NCI-H748 treated with DMSO at 0.1 percent for 48 hours (cell line): ENCODE measurements around the gene SGPL1.
"Not testable (repeated sequence)": the region's sequence is repeated elsewhere in the genome, so short reads cannot be mapped to it uniquely, and the experiment has no call there.

ENCODE experiments used
- DNase-seq: peaks from one replicate; lab custom pipeline; 2025; lab: John Stamatoyannopoulos, UW

Gene SGPL1

GRCh38 chr10:70815504-70816219, at the start of gene SGPL1:
TSS of gene SGPL1 (plus strand) at chr10:70815948. CDS start at chr10:70816854, 906 bp downstream.
- peak; percentile 63 for DNase-seq

GRCh38 chr10:70768026-70768685, 47.6 kb upstream of the SGPL1 start:
- DNase-seq = not testable (repeated sequence)

GRCh38 chr10:70769121-70769520, 46.6 kb upstream of the SGPL1 start:
- DNase-seq = no peak

- no peak for DNase-seq
These were observed 45.7 kb upstream of the SGPL1 start for GRCh38 chr10:70770001-70770400.

GRCh38 chr10:70770516-70770915, 45.2 kb upstream of the SGPL1 start:
- DNase-seq = not testable (repeated sequence)

GRCh38 chr10:70771311-70772194, 44.2 kb upstream of the SGPL1 start:
- DNase-seq = no peak

GRCh38 chr10:70772627-70773026, 43.1 kb upstream of the SGPL1 start:
- DNase-seq = no peak

- DNase-seq = no peak
These were observed 42.3 kb upstream of the SGPL1 start for GRCh38 chr10:70773461-70773860.

- DNase-seq = no peak
These were observed 41.6 kb upstream of the SGPL1 start for GRCh38 chr10:70773965-70774809.

- no peak for DNase-seq
These were observed 40.7 kb upstream of the SGPL1 start for GRCh38 chr10:70774810-70775678.

GRCh38 chr10:70775679-70776454, 39.9 kb upstream of the SGPL1 start:
- no peak for DNase-seq

GRCh38 chr10:70776455-70777005, 39.2 kb upstream of the SGPL1 start:
- no peak for DNase-seq

- DNase-seq = no peak
These were observed 38.5 kb upstream of the SGPL1 start for GRCh38 chr10:70777063-70777875.

- no peak for DNase-seq
These were observed 37.4 kb upstream of the SGPL1 start for GRCh38 chr10:70778267-70778924.

GRCh38 chr10:70779088-70779487, 36.7 kb upstream of the SGPL1 start:
- DNase-seq = no peak

- no peak for DNase-seq
These were observed 36.0 kb upstream of the SGPL1 start for GRCh38 chr10:70779511-70780369.

GRCh38 chr10:70780370-70780760, 35.4 kb upstream of the SGPL1 start:
- no peak for DNase-seq
